ENCODE measurements around the gene ISG20L2. TPM values are rescaled to one million over a fixed set of nuclear protein-coding genes. Genes with fewer than 3 reads are reported as not detected.
A peak's percentile ranks its signal among the peaks of the same experiment; 100 is the strongest.

The ISG20L2 gene
- total and polyA plus RNA-seq, 2 experiments from 2014 or later, result 23.1 to 34.9 TPM

GRCh38 chr1:156705321-156705917, 23.1 kb downstream of the ISG20L2 start, which contains the start of gene CRABP2:
TSS of gene CRABP2 (minus strand) at chr1:156705583. CDS start at chr1:156705446, 137 bp downstream.
- H3K36me3 Mint-ChIP-seq (ENCODE audit: low read depth), result peaks cover 17% of the 10 kb centered on the region
- H3K4me1 Mint-ChIP-seq, result peaks cover 56% of the 10 kb centered on the region
- Histone ChIP-seq H3K27me3 (ENCODE audit: insufficient read depth) (peaks cover 30% of the 10 kb centered on the region), H3F3A (replicated peaks; ENCODE audit: low read depth) (peaks cover 29% of the 10 kb centered on the region), H3K27ac (ENCODE audit: low read depth) (peak within 1 kb of the TSS; percentile 98), H3K9me2 (ENCODE audit: insufficient read depth) (no peaks in the 10 kb centered on the region), H4K20me1 (replicated peaks; ENCODE audit: insufficient read depth) (no peaks in the 10 kb centered on the region; the same call in 1 of the 2 replicates), H3K4me3 (peak within 1 kb of the TSS; percentile 67), H3K4me1 (ENCODE audit: insufficient read depth) (peaks cover 56% of the 10 kb centered on the region), H3K4me2 (peak within 1 kb of the TSS; percentile 92), H2AFZ (peak within 1 kb of the TSS; percentile 87), H3K79me2 (replicated peaks; ENCODE audit: insufficient read depth) (peaks cover 13% of the 10 kb centered on the region), H3K36me3 (ENCODE audit: insufficient read depth) (no peaks in the 10 kb centered on the region)
- no peaks in the 10 kb centered on the region for H3K9me3 Mint-ChIP-seq
- DNase-seq (ENCODE audit: low spot score) (peak; percentile 72), ATAC-seq (peak; percentile 11)
- no peak for TF ChIP-seq CREB1 (CRISPR knock-in tag; IDR thresholded peaks at IDR 0.05; ENCODE audit: low read depth)
- peak; percentile 57 for TF ChIP-seq POLR2AphosphoS5 (IDR thresholded peaks at IDR 0.05; ENCODE audit: low read depth)
- no peak for TF ChIP-seq NANOG (IDR thresholded peaks at IDR 0.05; ENCODE audit: borderline replicate concordance)
- no peak for TF ChIP-seq CTCF (conservative IDR thresholded peaks at IDR 0.05; ENCODE audit: low read depth in 2 of 2)
- TF ChIP-seq STAT1 (IDR thresholded peaks at IDR 0.05; ENCODE audit: unreplicated experiment), result no peak
- TF ChIP-seq EZH2phosphoT487 (IDR thresholded peaks at IDR 0.05; ENCODE audit: unreplicated experiment), result no peak
- peak; percentile 85; the same call in 1 of the 2 replicates for TF ChIP-seq ZNF114 (CRISPR knock-in tag; IDR thresholded peaks at IDR 0.05)
- no peak for TF ChIP-seq ZNF331 (CRISPR knock-in tag; IDR thresholded peaks at IDR 0.05; ENCODE audit: low read depth)
- no peak for TF ChIP-seq REST (IDR thresholded peaks at IDR 0.05; ENCODE audit: unreplicated experiment)
- TF ChIP-seq, protein P1, sequence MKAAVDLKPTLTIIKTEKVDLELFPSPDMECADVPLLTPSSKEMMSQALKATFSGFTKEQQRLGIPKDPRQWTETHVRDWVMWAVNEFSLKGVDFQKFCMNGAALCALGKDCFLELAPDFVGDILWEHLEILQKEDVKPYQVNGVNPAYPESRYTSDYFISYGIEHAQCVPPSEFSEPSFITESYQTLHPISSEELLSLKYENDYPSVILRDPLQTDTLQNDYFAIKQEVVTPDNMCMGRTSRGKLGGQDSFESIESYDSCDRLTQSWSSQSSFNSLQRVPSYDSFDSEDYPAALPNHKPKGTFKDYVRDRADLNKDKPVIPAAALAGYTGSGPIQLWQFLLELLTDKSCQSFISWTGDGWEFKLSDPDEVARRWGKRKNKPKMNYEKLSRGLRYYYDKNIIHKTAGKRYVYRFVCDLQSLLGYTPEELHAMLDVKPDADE (IDR thresholded peaks at IDR 0.05), result no peak
- TF ChIP-seq, protein P2, sequence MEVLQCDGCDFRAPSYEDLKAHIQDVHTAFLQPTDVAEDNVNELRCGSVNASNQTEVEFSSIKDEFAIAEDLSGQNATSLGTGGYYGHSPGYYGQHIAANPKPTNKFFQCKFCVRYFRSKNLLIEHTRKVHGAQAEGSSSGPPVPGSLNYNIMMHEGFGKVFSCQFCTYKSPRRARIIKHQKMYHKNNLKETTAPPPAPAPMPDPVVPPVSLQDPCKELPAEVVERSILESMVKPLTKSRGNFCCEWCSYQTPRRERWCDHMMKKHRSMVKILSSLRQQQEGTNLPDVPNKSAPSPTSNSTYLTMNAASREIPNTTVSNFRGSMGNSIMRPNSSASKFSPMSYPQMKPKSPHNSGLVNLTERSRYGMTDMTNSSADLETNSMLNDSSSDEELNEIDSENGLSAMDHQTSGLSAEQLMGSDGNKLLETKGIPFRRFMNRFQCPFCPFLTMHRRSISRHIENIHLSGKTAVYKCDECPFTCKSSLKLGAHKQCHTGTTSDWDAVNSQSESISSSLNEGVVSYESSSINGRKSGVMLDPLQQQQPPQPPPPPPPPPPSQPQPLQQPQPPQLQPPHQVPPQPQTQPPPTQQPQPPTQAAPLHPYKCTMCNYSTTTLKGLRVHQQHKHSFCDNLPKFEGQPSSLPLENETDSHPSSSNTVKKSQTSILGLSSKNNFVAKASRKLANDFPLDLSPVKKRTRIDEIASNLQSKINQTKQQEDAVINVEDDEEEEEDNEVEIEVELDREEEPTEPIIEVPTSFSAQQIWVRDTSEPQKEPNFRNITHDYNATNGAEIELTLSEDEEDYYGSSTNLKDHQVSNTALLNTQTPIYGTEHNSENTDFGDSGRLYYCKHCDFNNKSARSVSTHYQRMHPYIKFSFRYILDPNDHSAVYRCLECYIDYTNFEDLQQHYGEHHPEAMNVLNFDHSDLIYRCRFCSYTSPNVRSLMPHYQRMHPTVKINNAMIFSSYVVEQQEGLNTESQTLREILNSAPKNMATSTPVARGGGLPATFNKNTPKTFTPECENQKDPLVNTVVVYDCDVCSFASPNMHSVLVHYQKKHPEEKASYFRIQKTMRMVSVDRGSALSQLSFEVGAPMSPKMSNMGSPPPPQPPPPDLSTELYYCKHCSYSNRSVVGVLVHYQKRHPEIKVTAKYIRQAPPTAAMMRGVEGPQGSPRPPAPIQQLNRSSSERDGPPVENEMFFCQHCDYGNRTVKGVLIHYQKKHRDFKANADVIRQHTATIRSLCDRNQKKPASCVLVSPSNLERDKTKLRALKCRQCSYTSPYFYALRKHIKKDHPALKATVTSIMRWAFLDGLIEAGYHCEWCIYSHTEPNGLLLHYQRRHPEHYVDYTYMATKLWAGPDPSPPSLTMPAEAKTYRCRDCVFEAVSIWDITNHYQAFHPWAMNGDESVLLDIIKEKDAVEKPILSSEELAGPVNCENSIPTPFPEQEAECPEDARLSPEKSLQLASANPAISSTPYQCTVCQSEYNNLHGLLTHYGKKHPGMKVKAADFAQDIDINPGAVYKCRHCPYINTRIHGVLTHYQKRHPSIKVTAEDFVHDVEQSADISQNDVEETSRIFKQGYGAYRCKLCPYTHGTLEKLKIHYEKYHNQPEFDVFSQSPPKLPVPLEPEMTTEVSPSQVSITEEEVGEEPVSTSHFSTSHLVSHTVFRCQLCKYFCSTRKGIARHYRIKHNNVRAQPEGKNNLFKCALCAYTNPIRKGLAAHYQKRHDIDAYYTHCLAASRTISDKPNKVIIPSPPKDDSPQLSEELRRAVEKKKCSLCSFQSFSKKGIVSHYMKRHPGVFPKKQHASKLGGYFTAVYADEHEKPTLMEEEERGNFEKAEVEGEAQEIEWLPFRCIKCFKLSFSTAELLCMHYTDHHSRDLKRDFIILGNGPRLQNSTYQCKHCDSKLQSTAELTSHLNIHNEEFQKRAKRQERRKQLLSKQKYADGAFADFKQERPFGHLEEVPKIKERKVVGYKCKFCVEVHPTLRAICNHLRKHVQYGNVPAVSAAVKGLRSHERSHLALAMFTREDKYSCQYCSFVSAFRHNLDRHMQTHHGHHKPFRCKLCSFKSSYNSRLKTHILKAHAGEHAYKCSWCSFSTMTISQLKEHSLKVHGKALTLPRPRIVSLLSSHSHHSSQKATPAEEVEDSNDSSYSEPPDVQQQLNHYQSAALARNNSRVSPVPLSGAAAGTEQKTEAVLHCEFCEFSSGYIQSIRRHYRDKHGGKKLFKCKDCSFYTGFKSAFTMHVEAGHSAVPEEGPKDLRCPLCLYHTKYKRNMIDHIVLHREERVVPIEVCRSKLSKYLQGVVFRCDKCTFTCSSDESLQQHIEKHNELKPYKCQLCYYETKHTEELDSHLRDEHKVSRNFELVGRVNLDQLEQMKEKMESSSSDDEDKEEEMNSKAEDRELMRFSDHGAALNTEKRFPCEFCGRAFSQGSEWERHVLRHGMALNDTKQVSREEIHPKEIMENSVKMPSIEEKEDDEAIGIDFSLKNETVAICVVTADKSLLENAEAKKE (CRISPR knock-in tag; IDR thresholded peaks at IDR 0.05), result no peak
- peak; percentile 31 for TF ChIP-seq EZH2 (IDR thresholded peaks at IDR 0.05; ENCODE audit: low read depth, unreplicated experiment)
- TF ChIP-seq JUNB (IDR thresholded peaks at IDR 0.05; ENCODE audit: unreplicated experiment), result no peak
- H3K27ac Mint-ChIP-seq, result peak within 1 kb of the TSS; percentile 96
- peak within 1 kb of the TSS; percentile 83 for H3K4me3 Mint-ChIP-seq
- peaks cover 29% of the 10 kb centered on the region for H3K27me3 Mint-ChIP-seq (ENCODE audit: insufficient read depth, low read depth, poor library complexity)

All from GM23338 (cell line).